WTC11 (cell line): Measurements from ENCODE around the gene GPX6. TPM values are rescaled to one million over a fixed set of nuclear protein-coding genes. Genes with fewer than 3 reads are reported as not detected.
A peak's percentile ranks its signal among the peaks of the same experiment; 100 is the strongest.

Experiments
- ATAC-seq: fragments of 200-7000 bp; cut with Tn5 transposase; 2 replicates; pipeline ENCODE4 v1.10.0; 2021; ENCODE audit warnings: mild to moderate bottlenecking, moderate library complexity
- CTCF ChIA-PET: fragments of 300-600 bp; sonication (Branson Sonifier 250); formaldehyde crosslinking; loops from one replicate; lab custom pipeline; 2021; ENCODE audit warnings: antibody characterized with exemption; lab: Charles Lee
- POLR2A ChIA-PET: fragments of 350-600 bp; sonication (Branson Sonifier 250); formaldehyde crosslinking; loops from one replicate; lab custom pipeline; 2021; ENCODE audit warnings: antibody characterized with exemption; lab: Charles Lee
- DNase-seq: peaks from one replicate; pipeline ENCODE4 v3.0.0; 2021; ENCODE audit warnings: low spot score
- H3K27ac Mint-ChIP-seq: 2 replicates; pipeline ENCODE4 v1.8.0; 2021; ENCODE audit warnings: mixed read lengths
- H3K27me3 Mint-ChIP-seq: 2 replicates; pipeline ENCODE4 v1.8.0; 2021; ENCODE audit warnings: low read depth, mild to moderate bottlenecking, moderate library complexity, mixed read lengths
- H3K36me3 Mint-ChIP-seq: 2 replicates; pipeline ENCODE4 v1.8.0; 2021; ENCODE audit warnings: mixed read lengths
- H3K4me1 Mint-ChIP-seq: 2 replicates; pipeline ENCODE4 v1.8.0; 2022; ENCODE audit warnings: mixed read lengths
- H3K4me3 Mint-ChIP-seq: 2 replicates; pipeline ENCODE4 v1.8.0; 2021; ENCODE audit warnings: mild to moderate bottlenecking, moderate library complexity, mixed read lengths
- H3K9me3 Mint-ChIP-seq: 2 replicates; pipeline ENCODE4 v1.8.0; 2021; ENCODE audit warnings: mixed read lengths
- ARID4B ChIP-seq: sonication (generic); formaldehyde crosslinking; IDR thresholded peaks from 2 replicates; pipeline ENCODE4 v1.8.0; 2023; ENCODE audit warnings: missing genetic modification reagents, mild to moderate bottlenecking, borderline replicate concordance
- EMX1 ChIP-seq: fragments of 250-450 bp; sonication (Bioruptor Pico); IDR thresholded peaks from 2 replicates; pipeline ENCODE4 v1.8.0; 2021; ENCODE audit warnings: mild to moderate bottlenecking
- GRHL2 ChIP-seq: fragments of 250-450 bp; sonication (Bioruptor Pico); IDR thresholded peaks from 2 replicates; pipeline ENCODE4 v1.8.0; 2022; ENCODE audit warnings: mild to moderate bottlenecking, moderate library complexity; ENCODE audit not compliant: insufficient replicate concordance, severe bottlenecking
- HMGA2 ChIP-seq: fragments of 250-450 bp; sonication (Bioruptor Pico); IDR thresholded peaks from 2 replicates; pipeline ENCODE4 v1.4.0; 2021; ENCODE audit warnings: mild to moderate bottlenecking, moderate library complexity
- JAZF1 ChIP-seq: fragments of 250-450 bp; sonication (Bioruptor Pico); IDR thresholded peaks from 2 replicates; pipeline ENCODE4 v1.9.0; 2021; ENCODE audit warnings: moderate library complexity, mild to moderate bottlenecking, inconsistent platforms
- KAT7 ChIP-seq: sonication (generic); formaldehyde crosslinking; IDR thresholded peaks from 2 replicates; pipeline ENCODE4 v1.8.1; 2023; ENCODE audit warnings: missing genetic modification reagents, mild to moderate bottlenecking, borderline replicate concordance
- MXD4 ChIP-seq: fragments of 250-450 bp; sonication (Bioruptor Pico); IDR thresholded peaks from 2 replicates; pipeline ENCODE4 v1.8.0; 2021; ENCODE audit warnings: mild to moderate bottlenecking, moderate library complexity, borderline replicate concordance
- NFATC4 ChIP-seq: fragments of 250-450 bp; sonication (Bioruptor Pico); IDR thresholded peaks from 2 replicates; pipeline ENCODE4 v1.9.0; 2021; ENCODE audit warnings: mild to moderate bottlenecking
- PREB ChIP-seq: sonication (generic); formaldehyde crosslinking; IDR thresholded peaks from 2 replicates; pipeline ENCODE4 v1.8.1; 2022; ENCODE audit warnings: mild to moderate bottlenecking, missing genetic modification reagents, moderate library complexity, borderline replicate concordance
- SMAD3 ChIP-seq: sonication (generic); formaldehyde crosslinking; IDR thresholded peaks from 2 replicates; pipeline ENCODE4 v1.8.0; 2022; ENCODE audit warnings: missing genetic modification reagents, mild to moderate bottlenecking, borderline replicate concordance
- TCF7 ChIP-seq: sonication (generic); formaldehyde crosslinking; IDR thresholded peaks from 2 replicates; pipeline ENCODE4 v1.8.0; 2022; ENCODE audit warnings: mild to moderate bottlenecking, low read depth, missing genetic modification reagents, moderate library complexity
- USF2 ChIP-seq: sonication (generic); formaldehyde crosslinking; IDR thresholded peaks from 2 replicates; pipeline ENCODE4 v1.8.1; 2023; ENCODE audit warnings: mild to moderate bottlenecking, missing genetic modification reagents, moderate library complexity
- ZMAT4 ChIP-seq: fragments of 250-450 bp; sonication (Bioruptor Pico); IDR thresholded peaks from 2 replicates; pipeline ENCODE4 v1.9.0; 2021; ENCODE audit warnings: mild to moderate bottlenecking
- ZNF396 ChIP-seq: fragments of 250-450 bp; sonication (Bioruptor Pico); IDR thresholded peaks from 2 replicates; pipeline ENCODE4 v1.8.0; 2021; ENCODE audit warnings: mild to moderate bottlenecking, moderate library complexity, borderline replicate concordance
- total RNA-seq: library from RNA; stranded (reverse); gene quantifications from 3 replicates; pipeline ENCODE4 v1.2.3, GENCODE V29; 2021
- TF ChIP-seq, protein P1 (sequence below): fragments of 250-450 bp; sonication (Bioruptor Pico); IDR thresholded peaks from 2 replicates; pipeline ENCODE4 v1.9.0; 2021; ENCODE audit warnings: moderate library complexity, mild to moderate bottlenecking, inconsistent platforms, borderline replicate concordance
- TF ChIP-seq, protein P2 (sequence below): sonication (generic); formaldehyde crosslinking; IDR thresholded peaks from 2 replicates; pipeline ENCODE4 v1.8.0; 2022; ENCODE audit warnings: mild to moderate bottlenecking, missing genetic modification reagents
- TF ChIP-seq, protein P3 (sequence below): sonication (generic); formaldehyde crosslinking; IDR thresholded peaks from 2 replicates; pipeline ENCODE4 v1.8.1; 2022; ENCODE audit warnings: low read depth, missing genetic modification reagents, borderline replicate concordance

Gene GPX6
- total RNA-seq, 1 experiment from 2014 or later = not detected

DNA sequence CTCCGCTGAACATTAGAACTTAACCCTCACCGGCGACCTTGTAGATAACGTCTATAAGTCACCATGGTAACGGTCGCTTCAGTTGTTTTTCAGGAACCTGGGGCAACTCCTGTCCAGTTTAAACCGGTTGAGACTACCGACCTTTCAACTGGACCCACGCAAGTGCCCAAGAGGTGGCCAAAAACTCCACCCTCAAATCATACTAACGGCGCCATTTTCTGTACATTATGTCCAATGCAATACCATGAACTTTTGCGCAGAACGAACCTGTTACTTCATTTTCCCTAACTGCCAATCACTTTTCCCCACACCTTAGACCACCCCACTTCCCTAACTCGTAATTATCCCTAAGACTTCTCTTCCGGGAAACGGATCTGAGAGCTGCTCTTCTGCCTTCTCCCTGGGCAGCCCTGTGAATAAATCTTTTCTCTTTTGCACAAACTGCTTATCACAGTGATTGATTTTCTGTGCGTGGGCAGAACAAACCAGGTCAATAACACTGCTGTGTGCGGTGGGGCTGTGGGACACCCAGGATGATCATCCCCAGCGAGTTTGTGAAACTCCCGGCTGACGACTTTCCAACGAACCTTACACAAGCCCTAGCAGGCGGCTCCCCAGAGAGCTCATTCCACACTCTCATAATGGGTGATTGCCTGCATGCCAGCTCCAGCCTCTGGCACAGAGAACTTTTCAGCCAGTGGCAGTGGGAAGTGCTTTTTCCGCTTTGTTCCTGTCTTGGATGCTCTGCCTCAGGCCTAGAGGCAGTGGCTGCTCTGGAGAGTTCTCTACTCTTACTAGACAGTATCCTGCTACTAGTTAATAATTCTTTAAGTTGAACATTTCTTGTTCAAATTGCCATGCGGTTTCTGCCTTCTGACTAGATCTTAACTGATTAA is 38.6 kb upstream of the GPX6 start (continued):
- no peak for TF ChIP-seq NFATC4 (CRISPR knock-in tag)

GRCh38 chr6:28553384-28553985 is 37.9 kb upstream of the GPX6 start:
- ChIA-PET CTCF (interaction anchor here (1.1 to 4.2 kb wide), 4 partner anchors 11 to 81 kb away, joined by 3 to 24 read pairs (median 4); no protein-coding TSS in a partner anchor), POLR2A (no interaction called here)
- no peak for DNase-seq
- Mint-ChIP-seq H3K27ac (no peak overlapping the region), H3K27me3 (peaks cover 64% of the 10 kb centered on the region), H3K36me3 (no peaks in the 10 kb centered on the region), H3K9me3 (no peaks in the 10 kb centered on the region), H3K4me3 (peak overlapping the region; percentile 76), H3K4me1 (peaks cover 14% of the 10 kb centered on the region)
- no peak for ATAC-seq
- TF ChIP-seq TCF7 (no peak), HMGA2 (CRISPR knock-in tag) (no peak), KAT7 (CRISPR knock-in tag) (no peak), SMAD3 (no peak), MXD4 (no peak), EMX1 (CRISPR knock-in tag) (no peak), ZNF396 (CRISPR knock-in tag) (no peak)
- TF ChIP-seq, protein P1, sequence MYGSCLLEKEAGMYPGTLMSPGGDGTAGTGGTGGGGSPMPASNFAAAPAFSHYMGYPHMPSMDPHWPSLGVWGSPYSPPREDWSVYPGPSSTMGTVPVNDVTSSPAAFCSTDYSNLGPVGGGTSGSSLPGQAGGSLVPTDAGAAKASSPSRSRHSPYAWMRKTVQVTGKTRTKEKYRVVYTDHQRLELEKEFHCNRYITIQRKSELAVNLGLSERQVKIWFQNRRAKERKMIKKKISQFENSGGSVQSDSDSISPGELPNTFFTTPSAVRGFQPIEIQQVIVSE (CRISPR knock-in tag) = no peak

- no peak overlapping the region for H3K4me3 Mint-ChIP-seq
- TF ChIP-seq, protein P2, sequence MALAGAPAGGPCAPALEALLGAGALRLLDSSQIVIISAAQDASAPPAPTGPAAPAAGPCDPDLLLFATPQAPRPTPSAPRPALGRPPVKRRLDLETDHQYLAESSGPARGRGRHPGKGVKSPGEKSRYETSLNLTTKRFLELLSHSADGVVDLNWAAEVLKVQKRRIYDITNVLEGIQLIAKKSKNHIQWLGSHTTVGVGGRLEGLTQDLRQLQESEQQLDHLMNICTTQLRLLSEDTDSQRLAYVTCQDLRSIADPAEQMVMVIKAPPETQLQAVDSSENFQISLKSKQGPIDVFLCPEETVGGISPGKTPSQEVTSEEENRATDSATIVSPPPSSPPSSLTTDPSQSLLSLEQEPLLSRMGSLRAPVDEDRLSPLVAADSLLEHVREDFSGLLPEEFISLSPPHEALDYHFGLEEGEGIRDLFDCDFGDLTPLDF (CRISPR knock-in tag) = no peak
- TF ChIP-seq GRHL2 (CRISPR knock-in tag) (no peak), PREB (CRISPR knock-in tag) (no peak), MXD4 (no peak), ARID4B (no peak), ZMAT4 (CRISPR knock-in tag) (no peak), USF2 (no peak), JAZF1 (CRISPR knock-in tag) (no peak), TCF7 (no peak)
- TF ChIP-seq, protein P3, sequence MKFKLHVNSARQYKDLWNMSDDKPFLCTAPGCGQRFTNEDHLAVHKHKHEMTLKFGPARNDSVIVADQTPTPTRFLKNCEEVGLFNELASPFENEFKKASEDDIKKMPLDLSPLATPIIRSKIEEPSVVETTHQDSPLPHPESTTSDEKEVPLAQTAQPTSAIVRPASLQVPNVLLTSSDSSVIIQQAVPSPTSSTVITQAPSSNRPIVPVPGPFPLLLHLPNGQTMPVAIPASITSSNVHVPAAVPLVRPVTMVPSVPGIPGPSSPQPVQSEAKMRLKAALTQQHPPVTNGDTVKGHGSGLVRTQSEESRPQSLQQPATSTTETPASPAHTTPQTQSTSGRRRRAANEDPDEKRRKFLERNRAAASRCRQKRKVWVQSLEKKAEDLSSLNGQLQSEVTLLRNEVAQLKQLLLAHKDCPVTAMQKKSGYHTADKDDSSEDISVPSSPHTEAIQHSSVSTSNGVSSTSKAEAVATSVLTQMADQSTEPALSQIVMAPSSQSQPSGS = no peak
Measured at GRCh38 chr6:28551891-28552666, 36.5 kb upstream of the GPX6 start.

More at GRCh38 chr6:28551891-28552666, 36.5 kb upstream of the GPX6 start:
- H3K9me3 Mint-ChIP-seq = no peaks in the 10 kb centered on the region
- ChIA-PET POLR2A (no interaction called here), CTCF (interaction anchor here (1.8 to 4.2 kb wide), 2 partner anchors 10 to 21 kb away, joined by 6 to 24 read pairs; no protein-coding TSS in a partner anchor)
- no peaks in the 10 kb centered on the region for H3K36me3 Mint-ChIP-seq
- H3K27ac Mint-ChIP-seq = no peak overlapping the region
- DNase-seq (no peak), ATAC-seq (no peak)
- peaks cover 12% of the 10 kb centered on the region for H3K4me1 Mint-ChIP-seq
- peaks cover 60% of the 10 kb centered on the region for H3K27me3 Mint-ChIP-seq
